ENCODE data around the gene NUP205.
A peak's percentile ranks its signal among the peaks of the same experiment; 100 is the strongest.

Gene NUP205, protein sequence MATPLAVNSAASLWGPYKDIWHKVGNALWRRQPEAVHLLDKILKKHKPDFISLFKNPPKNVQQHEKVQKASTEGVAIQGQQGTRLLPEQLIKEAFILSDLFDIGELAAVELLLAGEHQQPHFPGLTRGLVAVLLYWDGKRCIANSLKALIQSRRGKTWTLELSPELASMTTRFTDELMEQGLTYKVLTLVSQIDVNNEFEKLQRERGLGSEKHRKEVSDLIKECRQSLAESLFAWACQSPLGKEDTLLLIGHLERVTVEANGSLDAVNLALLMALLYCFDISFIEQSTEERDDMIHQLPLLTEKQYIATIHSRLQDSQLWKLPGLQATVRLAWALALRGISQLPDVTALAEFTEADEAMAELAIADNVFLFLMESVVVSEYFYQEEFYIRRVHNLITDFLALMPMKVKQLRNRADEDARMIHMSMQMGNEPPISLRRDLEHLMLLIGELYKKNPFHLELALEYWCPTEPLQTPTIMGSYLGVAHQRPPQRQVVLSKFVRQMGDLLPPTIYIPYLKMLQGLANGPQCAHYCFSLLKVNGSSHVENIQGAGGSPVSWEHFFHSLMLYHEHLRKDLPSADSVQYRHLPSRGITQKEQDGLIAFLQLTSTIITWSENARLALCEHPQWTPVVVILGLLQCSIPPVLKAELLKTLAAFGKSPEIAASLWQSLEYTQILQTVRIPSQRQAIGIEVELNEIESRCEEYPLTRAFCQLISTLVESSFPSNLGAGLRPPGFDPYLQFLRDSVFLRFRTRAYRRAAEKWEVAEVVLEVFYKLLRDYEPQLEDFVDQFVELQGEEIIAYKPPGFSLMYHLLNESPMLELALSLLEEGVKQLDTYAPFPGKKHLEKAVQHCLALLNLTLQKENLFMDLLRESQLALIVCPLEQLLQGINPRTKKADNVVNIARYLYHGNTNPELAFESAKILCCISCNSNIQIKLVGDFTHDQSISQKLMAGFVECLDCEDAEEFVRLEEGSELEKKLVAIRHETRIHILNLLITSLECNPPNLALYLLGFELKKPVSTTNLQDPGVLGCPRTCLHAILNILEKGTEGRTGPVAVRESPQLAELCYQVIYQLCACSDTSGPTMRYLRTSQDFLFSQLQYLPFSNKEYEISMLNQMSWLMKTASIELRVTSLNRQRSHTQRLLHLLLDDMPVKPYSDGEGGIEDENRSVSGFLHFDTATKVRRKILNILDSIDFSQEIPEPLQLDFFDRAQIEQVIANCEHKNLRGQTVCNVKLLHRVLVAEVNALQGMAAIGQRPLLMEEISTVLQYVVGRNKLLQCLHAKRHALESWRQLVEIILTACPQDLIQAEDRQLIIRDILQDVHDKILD (N-terminal part only)

DNA sequence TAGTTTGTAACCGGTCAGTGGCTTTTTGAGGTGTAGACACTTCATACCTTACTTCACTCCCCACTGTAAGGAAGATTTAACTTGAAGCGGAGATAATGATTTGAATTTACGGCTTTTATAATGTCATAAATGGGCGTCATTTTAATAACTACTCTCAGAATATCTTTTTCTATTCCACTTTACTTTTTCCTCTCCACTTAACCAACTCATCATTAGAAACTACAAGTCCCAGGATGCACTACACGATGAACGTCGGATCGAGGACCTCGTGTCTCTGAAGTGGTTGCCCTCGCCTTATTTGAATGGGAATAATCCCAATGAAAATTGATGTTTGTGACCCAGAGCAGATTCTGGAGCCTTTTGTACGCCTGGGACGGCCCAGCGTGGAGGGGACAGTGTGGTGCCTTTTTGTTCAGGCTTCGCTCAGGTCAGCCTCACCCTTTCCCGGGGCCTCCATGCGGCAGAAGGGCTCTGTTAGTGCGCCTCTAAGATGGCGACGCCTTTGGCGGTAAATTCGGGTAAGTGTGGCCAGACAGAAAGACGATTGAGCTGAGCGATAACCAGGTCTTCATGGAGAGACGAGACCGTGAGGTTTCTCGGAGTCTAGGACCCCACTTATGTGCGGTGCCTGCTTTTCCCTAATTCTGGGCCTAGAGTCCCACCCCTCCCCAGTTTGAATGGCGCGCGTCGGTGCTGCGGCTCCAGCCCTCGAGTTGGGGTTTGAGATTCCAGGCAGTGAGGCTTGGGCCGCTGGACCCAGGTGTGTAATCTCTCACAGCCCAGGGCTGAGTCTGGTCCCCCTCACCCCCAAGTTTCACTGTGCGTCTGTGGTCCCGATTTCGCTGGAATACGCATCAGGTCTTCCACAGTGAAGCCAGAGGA, at the start of gene NUP205:
Gene NUP205, plus strand, starts transcription at position 463 of the 882 bp plus-strand sequence. Its CDS starts 28 bp downstream, at position 491.
- DNase-seq: peak in 55 of 56 donors; percentile 5 to 90 (median 61)

DNA sequence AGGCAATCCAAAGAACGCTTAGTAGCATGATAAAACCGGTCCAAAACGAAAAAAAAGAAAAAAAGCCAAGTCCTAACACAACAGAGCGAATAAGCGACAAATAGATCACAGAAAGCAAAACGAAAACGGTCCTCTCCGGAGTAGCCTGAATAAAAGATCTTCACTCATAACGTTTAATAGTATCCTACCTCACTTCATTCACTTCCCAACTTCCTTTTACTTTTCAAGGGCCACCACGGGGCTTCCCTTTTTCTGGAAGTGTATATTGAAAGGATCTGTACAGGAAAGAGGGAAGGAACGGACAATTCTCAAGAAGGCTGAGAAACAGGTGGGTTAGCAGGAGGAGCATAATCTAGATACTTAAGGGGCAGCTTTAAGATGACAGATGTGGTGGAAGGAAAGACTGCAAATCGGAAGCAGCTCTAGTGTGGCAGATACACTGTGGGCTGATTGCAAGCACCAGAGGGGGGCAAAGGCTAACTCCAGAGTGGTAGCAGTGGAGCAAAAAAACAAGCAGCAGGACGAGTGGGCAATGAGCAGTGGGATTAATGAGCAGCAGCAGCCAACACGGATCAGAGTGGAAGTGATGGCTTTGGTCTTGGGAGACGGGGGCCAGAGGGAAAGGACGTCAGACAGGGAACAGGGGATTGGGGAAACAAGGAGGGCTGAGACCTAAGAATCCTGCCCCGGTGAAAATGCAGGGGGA, 48.7 kb upstream of the NUP205 start:
- peak in 22 of 56 donors; percentile 5 to 65 (median 36) for DNase-seq

DNA sequence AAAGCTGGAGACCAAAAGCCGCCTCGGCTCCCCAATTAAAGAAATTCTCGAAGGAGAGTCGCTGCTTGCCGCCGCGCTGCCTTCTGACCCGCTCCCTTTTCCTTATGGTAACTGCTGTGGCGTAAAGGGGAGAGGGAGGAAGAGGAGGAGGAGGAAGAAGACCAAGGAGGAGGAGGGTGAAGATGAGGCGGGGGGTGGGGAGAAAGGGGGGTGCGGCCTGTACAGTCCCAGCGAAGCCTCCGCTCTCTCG, 48.2 kb upstream of the NUP205 start:
- no peak for DNase-seq

DNA sequence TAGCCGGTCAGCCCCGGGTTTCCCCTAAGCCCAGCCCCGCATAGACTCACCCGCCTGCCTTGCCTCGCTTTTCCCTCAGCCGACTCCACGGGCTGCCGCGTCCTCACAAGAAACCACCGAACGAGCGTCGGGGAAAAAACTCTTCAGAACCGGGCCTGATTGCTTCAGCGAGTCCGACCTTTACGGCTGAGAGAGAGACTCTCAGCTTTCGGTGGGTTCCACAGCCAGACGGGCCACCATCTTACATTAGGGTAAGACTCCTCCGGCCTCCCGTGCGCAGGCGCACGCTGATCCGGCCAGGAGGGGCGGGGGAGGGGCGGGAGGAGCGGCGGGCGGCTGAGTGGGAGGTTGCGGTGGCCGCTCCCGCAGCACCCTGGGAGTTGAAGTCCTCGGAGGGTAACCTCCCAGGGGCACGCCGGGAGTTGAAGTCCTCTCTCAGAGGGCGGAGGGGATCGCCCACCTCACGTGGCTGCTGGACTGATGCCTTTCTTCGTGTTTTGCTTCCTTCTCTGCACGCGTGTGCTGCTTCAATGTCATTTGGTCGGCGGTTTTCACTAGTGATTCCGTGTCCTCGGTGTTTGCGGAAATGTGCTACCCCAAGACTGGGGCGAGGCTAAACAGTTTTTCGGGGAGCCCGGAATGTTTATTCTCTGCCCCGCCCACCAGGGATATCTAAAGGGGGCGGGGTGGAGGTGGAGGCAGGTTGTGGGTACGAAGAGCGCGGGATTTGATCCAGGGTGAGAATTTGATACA, 47.7 kb upstream of the NUP205 start, which contains the start of gene CNOT4:
Gene CNOT4, minus strand, starts transcription at position 264 of the 753 bp plus-strand sequence. CDS start 71,771 bp downstream, outside the sequence.
- peak; percentile 74 to 98 (median 94) for DNase-seq

DNA sequence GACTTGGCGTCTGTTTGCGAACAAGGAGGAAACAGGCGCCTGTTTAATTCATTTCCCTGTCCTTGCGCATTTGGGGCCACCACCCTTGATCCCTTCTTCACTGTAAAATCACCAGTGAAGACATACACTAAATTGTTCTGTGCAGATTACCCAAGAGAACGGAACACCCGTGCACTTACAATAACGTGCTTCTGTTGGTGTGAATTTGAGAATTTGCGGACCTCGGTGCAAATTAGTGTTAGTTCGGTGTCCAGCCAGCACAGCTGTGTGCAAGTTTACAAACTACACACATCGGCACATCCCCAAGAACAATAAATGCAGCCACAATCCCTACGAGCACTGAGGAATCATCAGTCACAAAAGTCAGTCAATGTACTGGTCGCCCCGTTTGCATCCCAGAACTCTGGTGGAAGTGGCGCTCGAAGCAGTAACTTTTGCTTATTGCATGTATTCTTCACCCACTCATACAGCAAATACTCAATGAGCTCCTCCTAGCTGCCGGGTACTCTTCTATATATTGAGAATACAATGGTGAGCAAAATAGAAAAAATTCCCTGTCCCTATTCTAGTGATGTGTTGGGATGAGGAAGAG, 47.0 kb upstream of the NUP205 start:
- DNase-seq: peak in 17 of 56 donors; percentile 1 to 52 (median 24)

DNA sequence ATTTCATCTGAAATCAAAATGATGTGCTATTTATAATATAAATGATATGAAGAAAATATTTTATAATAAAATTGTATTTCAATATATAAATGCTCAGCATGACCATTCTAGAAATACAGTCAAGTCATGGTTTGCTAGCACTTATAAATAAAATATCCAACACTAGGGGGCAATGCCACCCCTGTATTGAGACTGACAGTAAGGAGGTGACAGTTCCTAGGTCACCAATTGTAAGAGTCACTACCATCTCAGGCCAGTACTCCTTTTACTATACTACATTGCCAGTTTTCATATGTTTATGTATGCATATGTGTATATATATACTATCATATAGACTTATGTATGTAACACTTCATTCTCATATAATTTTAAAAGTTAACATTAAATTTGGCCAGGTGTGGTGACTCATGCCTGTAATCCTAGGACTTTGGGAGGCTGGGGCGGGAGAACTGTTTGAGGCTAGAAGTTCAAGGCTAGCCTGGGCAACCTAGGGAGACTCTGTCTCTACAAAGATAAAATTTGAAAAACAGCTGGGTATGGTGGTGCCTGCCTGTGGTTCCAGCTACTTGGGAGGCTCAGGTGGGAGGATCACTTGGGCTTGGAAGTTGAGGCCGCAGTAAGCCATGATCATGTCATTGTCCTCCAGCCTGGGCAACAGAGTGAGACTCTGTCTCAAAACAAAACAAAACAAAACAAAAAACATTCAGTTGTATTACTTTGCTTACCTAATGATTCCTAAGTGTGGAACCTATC, 45.4 kb upstream of the NUP205 start:
- DNase-seq: peak in 6 of 56 donors; percentile 2 to 47 (median 19)

DNA sequence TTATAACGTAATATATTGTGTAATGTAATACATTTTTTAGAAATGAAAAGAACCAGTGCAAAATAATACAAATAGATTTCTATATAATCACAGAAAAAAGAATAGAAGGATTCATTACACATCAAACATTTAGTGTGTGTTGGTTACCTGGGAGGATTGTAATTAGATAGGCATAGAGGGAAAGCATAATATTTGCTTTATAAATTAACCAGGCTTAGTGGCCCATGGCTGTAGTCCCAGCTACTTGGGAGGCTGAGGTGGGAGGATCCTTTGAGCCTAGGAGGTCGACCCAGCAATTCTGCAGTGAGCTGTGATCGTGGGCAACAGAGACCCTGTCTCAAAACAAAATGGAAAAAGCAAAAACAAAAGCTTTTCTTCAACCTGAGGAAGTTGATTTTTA, 42.9 kb upstream of the NUP205 start:
- DNase-seq: no peak

DNA sequence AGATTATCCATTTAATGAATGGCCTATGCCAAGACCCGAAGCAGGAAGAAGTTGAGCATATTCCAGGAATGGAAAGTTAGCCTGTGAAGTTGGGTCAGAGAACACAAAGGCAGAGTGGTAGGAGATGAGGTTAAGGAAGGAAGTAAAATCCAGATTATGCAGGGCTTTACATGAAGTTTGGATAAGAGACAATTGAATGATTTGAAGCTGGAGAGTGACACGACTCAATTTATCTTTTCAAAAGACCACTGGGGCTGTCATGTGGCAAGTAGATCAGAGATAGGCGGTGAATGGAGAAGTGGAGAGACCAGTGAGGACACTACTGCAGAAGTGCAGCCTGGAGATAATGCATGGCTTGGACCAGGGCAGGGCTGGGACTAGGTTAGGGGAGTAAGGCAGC, 40.7 kb upstream of the NUP205 start:
- DNase-seq: no peak

DNA sequence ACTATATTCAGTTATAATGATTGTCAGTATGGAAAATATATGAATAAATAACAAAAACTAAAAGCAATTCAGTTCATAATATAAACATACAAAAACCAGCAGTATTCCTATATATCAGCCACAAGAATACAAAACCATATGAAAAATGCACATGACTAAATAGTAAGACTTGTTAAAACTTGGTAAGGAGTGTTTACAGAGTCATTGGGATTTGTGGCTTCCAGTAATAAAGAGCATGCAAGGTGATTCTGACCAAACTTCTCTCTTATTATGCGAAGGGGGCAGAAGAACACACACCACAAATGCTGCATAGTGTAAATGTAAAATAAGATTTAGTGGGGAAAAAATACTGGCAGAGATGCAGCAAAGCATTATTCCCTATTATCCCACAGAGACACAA, 39.0 kb upstream of the NUP205 start:
- DNase-seq: no peak

DNA sequence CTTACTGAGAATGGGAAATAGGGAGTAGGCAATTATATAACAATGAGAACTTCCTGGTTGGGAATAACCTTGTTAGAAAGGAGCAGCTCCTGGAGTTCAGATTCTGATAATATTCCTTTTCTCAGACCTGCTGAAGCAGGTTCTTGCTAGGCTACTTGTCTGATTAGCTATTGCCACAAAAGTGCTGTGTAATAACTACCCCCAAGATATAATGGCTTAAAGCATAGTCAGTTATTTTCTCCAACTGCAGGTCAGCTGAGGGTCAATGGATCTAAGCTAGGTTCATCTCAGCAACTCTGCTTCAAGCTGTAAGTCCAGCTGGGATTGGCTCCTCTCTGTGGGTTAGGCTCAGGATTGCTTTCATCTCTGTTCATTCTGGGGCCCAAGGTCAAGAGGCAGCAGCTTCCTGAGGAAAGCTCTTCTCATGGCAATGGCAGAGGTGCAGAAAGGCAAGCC, 38.5 kb upstream of the NUP205 start:
- no peak for DNase-seq

DNA sequence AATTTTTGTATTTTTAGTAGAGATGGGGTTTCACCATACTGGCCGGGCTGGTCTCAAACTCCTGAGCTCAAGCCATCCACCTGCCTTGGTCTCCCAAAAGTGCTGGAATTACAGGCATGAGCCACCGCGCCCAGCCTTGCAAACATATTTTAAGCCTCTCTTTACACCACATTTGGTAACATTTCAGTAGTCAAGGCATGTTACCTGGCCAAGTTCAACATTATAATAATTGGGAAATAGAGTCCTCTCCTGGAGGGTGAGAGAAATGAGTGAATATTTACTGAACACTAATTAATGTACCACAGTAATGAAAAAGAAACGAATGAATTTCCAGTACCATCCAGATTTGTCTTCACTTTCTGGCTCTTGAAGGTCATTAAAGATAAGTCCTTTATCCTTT, 37.8 kb upstream of the NUP205 start:
- no peak for DNase-seq

DNA sequence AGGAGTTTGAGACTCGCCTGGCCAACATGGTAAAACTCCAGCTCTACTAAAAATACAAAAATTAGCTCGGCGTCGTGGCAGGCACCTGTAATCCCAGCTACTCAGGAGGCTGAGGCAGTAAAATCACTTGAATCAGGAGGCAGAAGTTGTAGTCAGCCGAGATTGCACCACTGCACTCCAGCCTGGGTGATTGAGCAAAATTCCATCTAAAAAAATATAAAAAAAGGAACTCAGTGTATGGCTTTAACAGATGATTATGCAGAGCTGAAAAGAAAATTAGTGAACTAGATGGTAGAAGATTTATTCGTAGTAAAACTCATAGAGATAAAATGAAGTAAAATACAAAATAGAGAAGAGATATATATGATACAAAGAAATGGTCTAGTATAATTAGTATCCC, 35.2 kb upstream of the NUP205 start:
- DNase-seq: no peak

DNA sequence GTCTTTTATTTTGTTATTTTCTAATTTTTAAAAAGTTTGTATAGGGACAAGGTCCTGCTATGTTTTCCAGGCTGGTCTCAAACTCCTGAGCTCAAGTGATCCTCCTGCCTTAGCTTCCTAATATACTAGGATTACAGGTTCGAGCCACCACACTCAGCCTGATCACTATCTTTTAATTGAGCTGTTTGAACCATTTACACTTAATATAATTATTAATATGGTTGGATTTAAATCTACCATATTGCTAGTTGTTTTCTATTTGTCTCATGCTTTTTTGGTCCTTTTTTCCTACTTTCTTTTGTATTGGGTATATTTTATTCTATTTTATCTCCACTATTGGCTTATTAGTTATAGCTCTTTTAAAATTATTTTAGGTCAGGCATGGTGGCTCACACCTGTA, 34.6 kb upstream of the NUP205 start:
- no peak for DNase-seq

DNA sequence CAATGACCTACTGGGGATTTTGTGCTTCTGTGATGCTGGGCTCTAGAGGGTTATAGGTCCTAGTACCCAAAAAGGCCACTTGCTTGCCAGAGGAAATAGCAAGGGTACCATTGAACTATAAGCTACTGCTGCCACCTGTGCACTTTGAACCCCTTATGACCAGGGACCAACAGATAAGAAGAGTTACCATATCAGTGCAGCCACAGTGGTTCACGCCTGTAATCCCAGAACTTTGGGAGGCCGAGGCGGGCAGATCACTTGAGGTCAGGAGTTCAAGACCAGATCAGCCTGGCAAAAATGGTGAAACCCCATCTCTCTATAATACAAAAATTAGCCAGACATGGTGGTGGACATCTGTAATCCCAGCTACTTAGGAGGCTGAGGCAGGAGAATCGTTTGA, 32.3 kb upstream of the NUP205 start:
- DNase-seq: no peak

DNA sequence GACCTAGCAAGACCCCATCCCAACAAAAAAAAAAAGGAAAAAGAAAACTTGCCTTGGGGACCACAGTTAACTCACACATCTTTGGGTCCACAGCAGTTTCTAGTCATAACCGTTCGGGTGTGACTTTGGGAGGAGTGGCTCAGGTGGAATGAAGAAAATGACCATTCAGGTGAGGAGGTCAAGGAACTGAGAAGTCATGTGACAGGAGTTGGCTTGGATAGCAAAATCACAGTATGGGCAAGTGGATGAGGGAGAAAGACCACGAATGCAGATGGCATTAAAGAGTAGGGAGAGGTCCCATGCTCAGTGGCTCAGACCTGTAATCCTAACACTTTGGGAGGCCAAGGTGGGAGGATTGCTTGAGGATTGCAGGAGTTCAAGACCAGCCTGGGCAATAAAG, 30.7 kb upstream of the NUP205 start:
- no peak for DNase-seq

DNA sequence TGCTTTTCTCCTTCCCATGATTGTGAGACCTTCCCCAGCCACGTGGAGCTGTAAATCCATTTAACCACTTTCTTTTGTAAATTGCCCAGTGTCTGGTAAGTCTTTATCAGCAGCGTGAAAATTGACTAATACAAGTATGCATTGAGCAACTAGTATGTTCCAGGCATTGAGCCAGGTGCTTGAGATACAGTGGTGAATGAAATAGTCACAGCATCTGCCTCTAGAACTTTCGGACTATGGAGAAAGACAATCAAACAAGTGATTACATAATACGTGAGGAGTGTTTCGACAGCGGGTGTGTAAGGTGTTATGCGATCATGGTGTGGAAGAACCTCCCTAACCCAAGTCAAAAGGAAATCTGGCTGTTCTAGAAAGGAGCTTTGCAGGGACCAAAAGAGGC, 21.6 kb upstream of the NUP205 start:
- no peak for DNase-seq

DNA sequence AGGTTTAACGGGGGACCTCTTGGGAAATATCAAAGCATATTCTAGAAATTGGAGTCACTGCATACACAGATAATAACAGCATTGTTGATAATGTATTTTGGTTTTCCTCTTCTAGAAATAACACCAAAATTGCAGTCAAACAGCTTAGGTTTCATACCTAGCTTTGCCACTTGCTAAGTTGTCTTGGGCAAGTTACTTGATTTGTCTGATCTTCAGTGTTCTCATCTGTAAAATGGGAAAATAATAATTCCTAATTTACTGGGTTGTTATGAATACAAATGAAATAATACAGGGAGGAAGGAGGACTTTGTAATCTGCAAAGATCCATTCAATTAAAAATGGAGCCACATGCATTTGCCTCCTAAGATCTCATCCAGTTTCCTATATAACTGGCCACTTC, 20.3 kb upstream of the NUP205 start:
- DNase-seq: no peak

DNA sequence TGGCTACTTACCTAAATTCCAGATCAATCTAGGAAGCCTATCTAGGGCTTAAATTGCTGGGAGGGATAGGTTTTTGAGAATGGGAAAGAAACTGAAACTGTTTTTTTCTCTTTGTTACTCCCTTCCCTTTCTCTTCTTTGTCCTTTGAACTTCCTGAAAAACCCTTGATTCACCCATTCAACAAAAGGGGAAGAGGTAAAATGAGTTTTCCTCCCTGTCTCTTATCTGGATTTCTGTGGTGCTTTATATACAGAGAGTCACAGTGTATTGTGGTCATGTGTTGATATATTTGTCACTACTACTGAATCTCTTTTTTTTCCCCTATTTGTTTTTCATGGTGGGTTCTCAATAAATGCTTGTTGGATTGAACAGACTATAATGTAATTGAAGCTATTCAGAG, 19.8 kb upstream of the NUP205 start:
- no peak for DNase-seq

Measured in amygdala (tissue), 56 donors.